K562 (cell line): Measurements from ENCODE around the gene CADPS2. TPM values are rescaled to one million over a fixed set of nuclear protein-coding genes. Genes with fewer than 3 reads are reported as not detected.

ENCODE experiments used
- ATAC-seq: fragments of 200-7000 bp; cut with Tn5 transposase; 3 replicates; pipeline ENCODE4 v1.9.1; 2020; ENCODE audit warnings: moderate library complexity
- BruUV-seq: library from RNA; stranded (reverse); fragments of 400-500 nt; replicated peaks from 2 replicates; lab custom pipeline; 2021; lab: Mats Ljungman, UMichigan
- CTCF ChIA-PET: fragments of 300-600 bp; formaldehyde crosslinking; extraction: SDS; loops from one replicate; lab custom pipeline; 2021; ENCODE audit warnings: low intra/inter-chr PET ratio; lab: Yijun Ruan, JAX
- POLR2A ChIA-PET: fragments of 300-600, 350-650 bp; sonication (Branson Sonifier 250); formaldehyde crosslinking; extraction: SDS; loops from one replicate; lab custom pipeline; 2021; ENCODE audit warnings: antibody characterized with exemption, inconsistent platforms; lab: Yijun Ruan, JAX
- DNase-seq, 4 experiments: peaks; one replicate each; pipeline versions ENCODE4 v3.0.0 to v3.0.0-alpha.2; 2011 to 2018; ENCODE audit warnings: low spot score in 3 of 4, mixed read lengths in 3 of 4; ENCODE audit errors: extremely low read depth in 1 of 4
- FAIRE-seq: peaks from 2 replicates; lab custom pipeline; 2011; peaks lifted over from hg19 to GRCh38; lab: Jason Lieb, UNC
- H2AFZ ChIP-seq: 2 replicates; pipeline ENCODE4 v1.6.0; 2011; ENCODE audit warnings: low read depth, low read length, control low read depth, inconsistent platforms
- H3K27ac ChIP-seq: fragments of 200-600 bp; 3 replicates; pipeline ENCODE4 v1.8.0; 2011; ENCODE audit warnings: low read depth, mild to moderate bottlenecking, control low read depth, inconsistent platforms, low read length, moderate library complexity, mixed read lengths; ENCODE audit errors: extremely low read depth
- H3K27me3 ChIP-seq, 2 experiments: fragments of 300-600 bp in 1 of 2; 2 replicates in 1 of 2; 3 replicates in 1 of 2; pipeline versions ENCODE4 v1.6.0 to v1.8.0; 2011; ENCODE audit warnings: inconsistent platforms in 2 of 2, low read length in 2 of 2, mild to moderate bottlenecking in 1 of 2, mixed read lengths in 1 of 2, moderate library complexity in 1 of 2; ENCODE audit not compliant: control insufficient read depth in 2 of 2, insufficient read depth in 2 of 2
- H3K36me3 ChIP-seq: fragments of 300-600 bp; 3 replicates; pipeline ENCODE4 v1.8.0; 2011; ENCODE audit warnings: mild to moderate bottlenecking, low read length, inconsistent platforms; ENCODE audit not compliant: control insufficient read depth, insufficient read depth
- H3K4me1 ChIP-seq, 2 experiments: fragments of 200-600 bp in 1 of 2; replicated peaks in 1 of 2; 2 replicates in 1 of 2; 3 replicates in 1 of 2; pipeline versions ENCODE4 v1.5.1 to v1.8.0; 2011; ENCODE audit warnings: inconsistent platforms in 2 of 2, low read length in 2 of 2, mild to moderate bottlenecking in 1 of 2, mixed read lengths in 1 of 2, moderate library complexity in 1 of 2; ENCODE audit not compliant: control insufficient read depth in 2 of 2, insufficient read depth in 2 of 2
- H3K4me2 ChIP-seq: 2 replicates; pipeline ENCODE4 v1.6.1; 2011; ENCODE audit warnings: low read length, control low read depth, inconsistent platforms, mixed read lengths; ENCODE audit not compliant: insufficient read depth
- H3K4me3 ChIP-seq: fragments of 200-600 bp; sonication (generic), shearing (Covaris generic); 2 replicates; pipeline ENCODE4 v1.5.1; 2016; ENCODE audit warnings: control low read depth, inconsistent platforms
- H3K79me2 ChIP-seq: fragments of 200-600 bp; 3 replicates; pipeline ENCODE4 v1.8.0; 2011; ENCODE audit warnings: low read length, inconsistent platforms; ENCODE audit not compliant: control insufficient read depth, insufficient read depth
- H3K9ac ChIP-seq, 2 experiments: 2 replicates each; pipeline versions ENCODE4 v1.6.0 to v1.6.1; 2011; ENCODE audit warnings: low read depth in 2 of 2, low read length in 2 of 2, control low read depth in 1 of 2, inconsistent platforms in 1 of 2, mild to moderate bottlenecking in 1 of 2, mixed read lengths in 1 of 2; ENCODE audit not compliant: insufficient read depth in 1 of 2
- H3K9me1 ChIP-seq: one replicate; pipeline ENCODE4 v1.6.0; 2011; ENCODE audit warnings: inconsistent platforms, mild to moderate bottlenecking, low read length, moderate library complexity; ENCODE audit not compliant: control insufficient read depth, insufficient read depth
- H3K9me3 ChIP-seq: replicated peaks from 2 replicates; pipeline ENCODE4 v1.5.1; 2011; ENCODE audit warnings: low read depth, low read length, inconsistent platforms; ENCODE audit not compliant: control insufficient read depth, insufficient read depth
- H4K20me1 ChIP-seq: replicated peaks from 2 replicates; pipeline ENCODE4 v1.6.1; 2011; ENCODE audit warnings: low read length, inconsistent platforms, mixed read lengths; ENCODE audit not compliant: control insufficient read depth, insufficient read depth
- CGGBP1 ChIP-seq: fragments of 250-450 bp; sonication (Bioruptor Pico); IDR thresholded peaks from 2 replicates; pipeline ENCODE4 v1.9.0; 2021; ENCODE audit warnings: mild to moderate bottlenecking
- CHD2 ChIP-seq: IDR thresholded peaks from 2 replicates; pipeline ENCODE4 v1.6.1; 2011; ENCODE audit warnings: low read depth, low read length
- DPF2 ChIP-seq: fragments of 450-650 bp; IDR thresholded peaks from 2 replicates; pipeline ENCODE4 v1.6.1; 2016
- ELF1 ChIP-seq: fragments of 200-800 bp; sonication (Bioruptor generic); IDR thresholded peaks from 2 replicates; pipeline ENCODE4 v1.6.1; 2016; ENCODE audit warnings: missing genetic modification characterization, missing compliant biosample characterization
- HNRNPL ChIP-seq: fragments of 200-400 bp; formaldehyde crosslinking; IDR thresholded peaks from 2 replicates; pipeline ENCODE4 v1.6.1; 2017; ENCODE audit warnings: low read depth, mild to moderate bottlenecking, low read length
- MYBL2 ChIP-seq, 2 experiments: fragments of 450-650 bp in 1 of 2; sonication (generic) in 1 of 2; formaldehyde crosslinking in 1 of 2; IDR thresholded peaks; 2 replicates each; pipeline versions ENCODE4 v1.6.1 to v1.8.1; 2017 to 2022; ENCODE audit warnings: borderline replicate concordance in 1 of 2, inconsistent platforms in 1 of 2, low read depth in 1 of 2, mild to moderate bottlenecking in 1 of 2, missing genetic modification reagents in 1 of 2, moderate library complexity in 1 of 2
- RFX7 ChIP-seq: fragments of 250-450 bp; sonication (Bioruptor Pico); IDR thresholded peaks from 2 replicates; pipeline ENCODE4 v1.5.1; 2021; ENCODE audit warnings: mild to moderate bottlenecking
- SNRNP70 ChIP-seq: fragments of 200-400 bp; formaldehyde crosslinking; optimal IDR thresholded peaks from 2 replicates; pipeline ENCODE3; 2017; ENCODE audit warnings: low read depth, low read length
- WGBS: fragments of 100-300 bp; shearing (Covaris generic); methylation state at CpG from one replicate; pipeline ENCODE4 v1.1.6; 2016; ENCODE audit warnings: low coverage, mixed read lengths; ENCODE audit not compliant: insufficient coverage; ENCODE audit errors: missing lambda C conversion rate; 5-methylcytosine and 5-hydroxymethylcytosine counted together
- in situ Hi-C: fragments of 300-500 bp; cut with MboI; formaldehyde crosslinking; loops from 4 replicates; pipeline ENCODE4 v1.15.0; 2018; ENCODE audit warnings: inconsistent platforms, mixed read lengths
- intact Hi-C: fragments of 100-400 bp; cut with micrococcal nuclease; formaldehyde crosslinking; loops from 2 replicates; pipeline ENCODE4 v1.14.2; 2022
- polyA plus RNA-seq, 8 experiments: library from polyadenylated mRNA; depleted of rRNA in 4 of 8; stranded (reverse) in 5 of 8; unstranded in 3 of 8; fragments of >200 nt; fragmentation: Nextera tagmentation in 2 of 8; fragmentation: Illumina TruSeq in 1 of 8; extraction: Ambion mirVana in 2 of 8; extraction: Trizol in 1 of 8; gene quantifications; 2 replicates each; pipeline versions ENCODE4 v1.2.1 to v1.2.3, GENCODE V29; 2011 to 2014; ENCODE audit warnings: inconsistent platforms in 1 of 8, missing spikeins in 1 of 8
- total RNA-seq, 7 experiments: library from RNA; depleted of rRNA in 6 of 7; stranded (reverse); fragments of >200 nt in 6 of 7; fragmentation: Illumina TruSeq in 2 of 7; extraction: Trizol in 2 of 7; gene quantifications; 2 replicates each; pipeline versions ENCODE4 v1.2.1 to v1.2.3, GENCODE V29; 2011 to 2021; ENCODE audit warnings: low replicate concordance in 1 of 7
- TF ChIP-seq, protein P1 (sequence below): fragments of 250-450 bp; sonication (Bioruptor Pico); IDR thresholded peaks from 2 replicates; pipeline ENCODE4 v1.5.0; 2020; ENCODE audit warnings: mild to moderate bottlenecking
- TF ChIP-seq, protein P2 (sequence below): fragments of 450-650 bp; IDR thresholded peaks from 2 replicates; pipeline ENCODE4 v1.6.1; 2017; ENCODE audit warnings: antibody characterized with exemption

Gene CADPS2
- total and polyA plus RNA-seq, 9 of the 15 experiments (the other 6 are each of a cell fraction or from before 2014, with no cell fraction given) = 0.03 to 0.14 (median 0.04) TPM; not detected in 1

GRCh38 chr7:122425731-122426130 lies 460.5 kb downstream of the CADPS2 start (continued):
- TF ChIP-seq ELF1 = no peak
- TF ChIP-seq, protein P1, sequence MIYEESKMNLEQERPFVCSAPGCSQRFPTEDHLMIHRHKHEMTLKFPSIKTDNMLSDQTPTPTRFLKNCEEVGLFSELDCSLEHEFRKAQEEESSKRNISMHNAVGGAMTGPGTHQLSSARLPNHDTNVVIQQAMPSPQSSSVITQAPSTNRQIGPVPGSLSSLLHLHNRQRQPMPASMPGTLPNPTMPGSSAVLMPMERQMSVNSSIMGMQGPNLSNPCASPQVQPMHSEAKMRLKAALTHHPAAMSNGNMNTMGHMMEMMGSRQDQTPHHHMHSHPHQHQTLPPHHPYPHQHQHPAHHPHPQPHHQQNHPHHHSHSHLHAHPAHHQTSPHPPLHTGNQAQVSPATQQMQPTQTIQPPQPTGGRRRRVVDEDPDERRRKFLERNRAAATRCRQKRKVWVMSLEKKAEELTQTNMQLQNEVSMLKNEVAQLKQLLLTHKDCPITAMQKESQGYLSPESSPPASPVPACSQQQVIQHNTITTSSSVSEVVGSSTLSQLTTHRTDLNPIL (CRISPR knock-in tag) = no peak
- TF ChIP-seq, all 486 proteins: peak for 0

- H3K9me3 ChIP-seq = no peaks in the 10 kb centered on the region; the same call in 1 of the 2 replicates
- CTCF ChIA-PET = no interaction called here
- FAIRE-seq (no peak), ATAC-seq (no peak), DNase-seq (no peak)
- H3K27me3 ChIP-seq = no peaks in the 10 kb centered on the region
- H3K4me2 ChIP-seq = no peak overlapping the region
- no peaks in the 10 kb centered on the region for H3K4me1 ChIP-seq
- no peak overlapping the region for H3K4me3 ChIP-seq
- whole genome bisulfite sequencing = 0% methylated on average over 4 of the region's 4 CpGs
- POLR2A ChIA-PET = no interaction called here
- no TSS peak for BruUV-seq
- H4K20me1 ChIP-seq = no peaks in the 10 kb centered on the region
- no peak overlapping the region for H2AFZ ChIP-seq
- TF ChIP-seq, protein P2, sequence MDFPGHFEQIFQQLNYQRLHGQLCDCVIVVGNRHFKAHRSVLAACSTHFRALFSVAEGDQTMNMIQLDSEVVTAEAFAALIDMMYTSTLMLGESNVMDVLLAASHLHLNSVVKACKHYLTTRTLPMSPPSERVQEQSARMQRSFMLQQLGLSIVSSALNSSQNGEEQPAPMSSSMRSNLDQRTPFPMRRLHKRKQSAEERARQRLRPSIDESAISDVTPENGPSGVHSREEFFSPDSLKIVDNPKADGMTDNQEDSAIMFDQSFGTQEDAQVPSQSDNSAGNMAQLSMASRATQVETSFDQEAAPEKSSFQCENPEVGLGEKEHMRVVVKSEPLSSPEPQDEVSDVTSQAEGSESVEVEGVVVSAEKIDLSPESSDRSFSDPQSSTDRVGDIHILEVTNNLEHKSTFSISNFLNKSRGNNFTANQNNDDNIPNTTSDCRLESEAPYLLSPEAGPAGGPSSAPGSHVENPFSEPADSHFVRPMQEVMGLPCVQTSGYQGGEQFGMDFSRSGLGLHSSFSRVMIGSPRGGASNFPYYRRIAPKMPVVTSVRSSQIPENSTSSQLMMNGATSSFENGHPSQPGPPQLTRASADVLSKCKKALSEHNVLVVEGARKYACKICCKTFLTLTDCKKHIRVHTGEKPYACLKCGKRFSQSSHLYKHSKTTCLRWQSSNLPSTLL = no peak
- TF ChIP-seq DPF2 = no peak
- TF ChIP-seq CGGBP1 = no peak
- no peak for TF ChIP-seq CHD2
- TF ChIP-seq RFX7 (CRISPR knock-in tag) = no peak
- TF ChIP-seq MYBL2 (IDR thresholded peaks at IDR 0.05; ENCODE audit: low read depth) = no peak
- no peak for TF ChIP-seq MYBL2 (CRISPR knock-in tag; IDR thresholded peaks at IDR 0.05; ENCODE audit: borderline replicate concordance)
- TF ChIP-seq HNRNPL = no peak
- no peak for TF ChIP-seq SNRNP70
- in situ Hi-C loops (no loop called here), intact Hi-C loops (no loop called here)
- H3K27ac ChIP-seq = no peak overlapping the region
- no peaks in the 10 kb centered on the region for H3K79me2 ChIP-seq
- H3K36me3 ChIP-seq = no peaks in the 10 kb centered on the region
- no peaks in the 10 kb centered on the region for H3K9me1 ChIP-seq
- no peak overlapping the region for H3K9ac ChIP-seq
Measured at GRCh38 chr7:122423591-122423990, 462.7 kb downstream of the CADPS2 start.
